Liver (tissue), 3 donors: ENCODE data around the gene AATF.

Experiments used
- CTCF ChIP-seq: fragments of 150-350 bp; IDR thresholded peaks from 2 replicates; pipeline ENCODE4 v1.5.1; 2017; ENCODE audit warnings: improper control_type of control experiment, low read depth, low read length; ENCODE audit not compliant: missing input control
- EGR1 ChIP-seq, 2 donors: IDR thresholded peaks; 2 replicates each; pipeline ENCODE4 v1.6.1; 2016 to 2018; ENCODE audit warnings: antibody characterized with exemption in 2 of 2, low read depth in 2 of 2
- FOXA1 ChIP-seq: IDR thresholded peaks from 2 replicates; pipeline ENCODE4 v1.6.1; 2016; ENCODE audit warnings: antibody characterized with exemption
- HNF4G ChIP-seq: IDR thresholded peaks from 2 replicates; pipeline ENCODE4 v1.6.1; 2016; ENCODE audit warnings: antibody characterized with exemption
- MAX ChIP-seq: IDR thresholded peaks from 2 replicates; pipeline ENCODE4 v1.6.1; 2016; ENCODE audit warnings: antibody characterized with exemption
- NR2F2 ChIP-seq: IDR thresholded peaks from 2 replicates; pipeline ENCODE4 v1.6.1; 2016; ENCODE audit warnings: antibody characterized with exemption
- RAD21 ChIP-seq, 2 donors: IDR thresholded peaks; 2 replicates each; pipeline ENCODE4 v1.6.1; 2016; ENCODE audit warnings: antibody characterized with exemption in 2 of 2, mild to moderate bottlenecking in 2 of 2
- TAF1 ChIP-seq: conservative IDR thresholded peaks from 2 replicates; pipeline ENCODE4 v1.6.1; 2016; ENCODE audit warnings: antibody characterized with exemption, mild to moderate bottlenecking
- TF ChIP-seq, protein P1 (sequence below): IDR thresholded peaks from 2 replicates; pipeline ENCODE4 v1.6.1; 2016; ENCODE audit warnings: antibody characterized with exemption, mild to moderate bottlenecking
- donor health status: healthy.
- donor health status: healthy.

- TF ChIP-seq CTCF: no peak
- TF ChIP-seq MAX: no peak
- no peak for TF ChIP-seq RAD21 (IDR thresholded peaks at IDR 0.05)
- TF ChIP-seq HNF4G: no peak
- no peak for TF ChIP-seq EGR1 (IDR thresholded peaks at IDR 0.05; ENCODE audit: low read depth in 2 of 2)
- TF ChIP-seq FOXA1: no peak
- TF ChIP-seq, protein P1, sequence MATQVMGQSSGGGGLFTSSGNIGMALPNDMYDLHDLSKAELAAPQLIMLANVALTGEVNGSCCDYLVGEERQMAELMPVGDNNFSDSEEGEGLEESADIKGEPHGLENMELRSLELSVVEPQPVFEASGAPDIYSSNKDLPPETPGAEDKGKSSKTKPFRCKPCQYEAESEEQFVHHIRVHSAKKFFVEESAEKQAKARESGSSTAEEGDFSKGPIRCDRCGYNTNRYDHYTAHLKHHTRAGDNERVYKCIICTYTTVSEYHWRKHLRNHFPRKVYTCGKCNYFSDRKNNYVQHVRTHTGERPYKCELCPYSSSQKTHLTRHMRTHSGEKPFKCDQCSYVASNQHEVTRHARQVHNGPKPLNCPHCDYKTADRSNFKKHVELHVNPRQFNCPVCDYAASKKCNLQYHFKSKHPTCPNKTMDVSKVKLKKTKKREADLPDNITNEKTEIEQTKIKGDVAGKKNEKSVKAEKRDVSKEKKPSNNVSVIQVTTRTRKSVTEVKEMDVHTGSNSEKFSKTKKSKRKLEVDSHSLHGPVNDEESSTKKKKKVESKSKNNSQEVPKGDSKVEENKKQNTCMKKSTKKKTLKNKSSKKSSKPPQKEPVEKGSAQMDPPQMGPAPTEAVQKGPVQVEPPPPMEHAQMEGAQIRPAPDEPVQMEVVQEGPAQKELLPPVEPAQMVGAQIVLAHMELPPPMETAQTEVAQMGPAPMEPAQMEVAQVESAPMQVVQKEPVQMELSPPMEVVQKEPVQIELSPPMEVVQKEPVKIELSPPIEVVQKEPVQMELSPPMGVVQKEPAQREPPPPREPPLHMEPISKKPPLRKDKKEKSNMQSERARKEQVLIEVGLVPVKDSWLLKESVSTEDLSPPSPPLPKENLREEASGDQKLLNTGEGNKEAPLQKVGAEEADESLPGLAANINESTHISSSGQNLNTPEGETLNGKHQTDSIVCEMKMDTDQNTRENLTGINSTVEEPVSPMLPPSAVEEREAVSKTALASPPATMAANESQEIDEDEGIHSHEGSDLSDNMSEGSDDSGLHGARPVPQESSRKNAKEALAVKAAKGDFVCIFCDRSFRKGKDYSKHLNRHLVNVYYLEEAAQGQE: no peak
- TF ChIP-seq TAF1: no peak
- TF ChIP-seq NR2F2: no peak
Observed at GRCh38 chr17:36913132-36913531, 35.6 kb upstream of the AATF start.
